ENCODE measurements around the gene LHX3.
"Not testable (repeated sequence)": the region's sequence is repeated elsewhere in the genome, so short reads cannot be mapped to it uniquely, and the experiment has no call there.

The LHX3 gene

DNA sequence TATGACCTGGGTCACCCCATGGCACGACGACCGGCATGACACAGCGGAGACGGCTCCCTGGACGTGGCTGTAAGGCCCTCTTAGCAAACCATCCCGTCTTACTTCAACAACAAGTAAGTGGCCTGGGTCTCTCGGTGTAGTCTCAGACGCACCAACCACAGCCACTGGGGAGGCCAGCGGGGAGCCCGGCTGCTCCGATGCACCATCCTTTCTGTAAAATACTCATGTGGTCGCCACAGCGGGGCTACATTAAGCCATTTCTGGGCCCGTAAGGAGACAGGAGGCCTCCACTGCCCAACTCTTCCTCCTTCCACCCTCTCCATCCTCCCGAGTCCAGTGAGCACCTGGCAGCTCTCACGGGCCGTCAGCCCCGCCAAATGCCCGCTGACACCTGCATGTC lies 36.0 kb upstream of the LHX3 start:
- no peak for DNase-seq

DNA sequence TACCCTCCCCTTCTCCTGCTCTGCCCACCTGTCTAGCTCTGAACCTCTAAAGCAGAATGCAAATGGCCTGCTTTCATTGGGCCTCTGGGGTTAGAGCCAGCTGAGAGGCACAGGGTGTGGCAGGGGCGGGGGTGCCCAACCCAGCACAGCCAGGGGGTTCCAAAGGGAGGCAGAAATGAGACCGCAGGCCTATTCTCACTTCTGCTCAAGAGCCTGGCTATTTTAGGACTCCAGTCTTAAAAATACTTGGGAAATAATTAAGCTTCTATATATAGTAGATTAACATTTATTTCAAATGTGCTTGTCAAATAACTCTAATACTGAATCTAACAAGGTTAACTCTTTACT lies 35.0 kb upstream of the LHX3 start:
- peak in 1 of 2 experiments; percentile 88 for DNase-seq

DNA sequence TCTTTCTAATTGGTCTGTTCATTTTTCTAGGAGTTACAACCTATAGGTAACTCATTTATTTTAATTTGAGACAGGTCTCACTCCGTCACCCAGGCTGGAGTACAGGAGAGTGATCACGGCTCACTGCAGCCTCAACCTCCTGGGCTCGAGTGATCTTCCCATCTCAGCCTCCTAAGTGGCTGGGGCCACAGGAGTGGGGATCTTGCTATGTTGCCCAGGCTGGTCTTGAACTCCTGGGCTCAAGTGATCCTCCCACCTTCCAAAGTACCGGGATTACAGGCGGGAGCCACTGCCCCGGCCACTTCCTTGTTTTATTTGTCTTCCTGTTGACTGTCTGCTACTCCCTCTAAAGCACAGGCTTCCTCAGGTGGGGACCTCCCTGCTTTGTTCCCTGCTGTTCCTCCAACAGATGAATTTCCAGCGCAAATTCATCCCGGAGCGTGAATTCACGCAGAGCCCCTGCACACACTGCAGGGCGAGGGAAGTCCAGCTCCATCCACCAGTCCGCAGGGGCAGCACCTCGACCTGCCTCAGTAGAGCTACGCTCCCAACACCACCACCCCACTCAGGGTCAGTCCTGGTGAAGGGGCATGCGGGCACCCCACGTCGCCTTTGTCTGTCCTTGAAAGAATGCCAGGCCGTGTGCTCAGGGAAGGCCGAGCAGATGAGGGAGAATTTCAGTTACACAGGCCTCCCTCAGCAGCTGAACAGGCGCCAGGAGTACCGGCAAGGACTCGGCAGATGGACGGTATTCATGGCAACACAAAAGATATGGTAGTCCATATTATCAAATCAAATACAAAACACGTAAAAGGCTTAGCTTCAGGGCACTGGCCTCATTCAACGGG lies 34.4 kb upstream of the LHX3 start:
- peak in 1 of 2 experiments; percentile 75 for DNase-seq

DNA sequence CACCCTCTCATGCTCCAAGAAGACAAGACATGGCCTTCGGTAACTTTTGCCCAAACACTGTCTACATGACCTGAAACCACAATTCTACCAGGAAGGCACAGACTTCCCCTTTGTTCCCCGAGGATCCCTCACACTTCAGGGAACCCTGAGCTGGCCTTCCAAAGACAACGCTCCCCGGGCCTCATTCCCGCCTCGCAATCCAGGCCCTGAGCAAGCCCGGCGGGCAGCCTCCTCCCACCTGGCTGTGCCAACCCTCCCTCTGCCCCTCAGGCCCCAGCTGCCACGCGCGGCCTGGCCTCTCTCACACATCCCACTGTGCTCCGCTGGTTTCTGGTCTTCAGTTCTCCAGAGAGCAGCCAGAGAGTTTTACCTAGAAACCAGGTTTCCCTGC lies 33.4 kb upstream of the LHX3 start:
- no peak for DNase-seq

DNA sequence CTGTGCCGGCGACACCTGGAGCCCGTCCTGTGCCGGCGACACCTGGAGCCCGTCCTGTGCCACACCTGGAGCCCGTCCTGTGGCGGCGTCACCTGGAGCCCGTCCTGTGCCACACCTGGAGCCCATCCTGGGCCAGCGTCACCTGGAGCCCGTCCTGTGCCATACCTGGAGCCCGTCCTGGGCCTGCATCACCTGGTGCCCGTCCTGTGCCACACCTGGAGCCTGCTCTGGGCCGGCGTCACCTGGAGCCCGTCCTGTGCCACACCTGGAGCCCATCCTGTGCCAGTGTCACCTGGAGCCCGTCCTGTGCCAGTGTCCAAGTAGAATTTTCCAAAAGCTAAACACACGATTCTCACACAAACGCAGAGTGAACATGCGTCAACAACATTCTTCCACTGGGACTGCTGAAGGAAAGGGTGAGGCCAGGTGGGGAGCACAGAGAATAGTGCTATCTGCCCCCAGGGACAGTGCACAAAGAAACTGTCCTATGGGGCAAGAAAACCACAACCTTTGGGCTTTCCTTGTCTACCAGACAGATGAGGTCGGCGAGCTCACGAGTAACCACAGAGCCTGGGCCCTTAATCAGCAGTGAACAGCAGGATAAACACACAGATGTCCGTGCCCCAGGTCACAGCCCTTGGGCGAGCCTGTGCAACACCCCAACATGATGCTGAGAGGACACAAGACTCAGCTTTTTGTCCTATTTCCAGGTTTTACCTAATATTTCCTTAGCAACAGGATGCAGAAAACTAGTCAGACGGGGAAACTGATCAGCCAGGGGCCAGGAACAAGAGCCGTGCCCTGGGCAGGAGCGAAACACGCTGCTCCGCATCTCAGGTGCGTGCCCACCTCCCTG lies 32.8 kb upstream of the LHX3 start:
- DNase-seq: no peak

DNA sequence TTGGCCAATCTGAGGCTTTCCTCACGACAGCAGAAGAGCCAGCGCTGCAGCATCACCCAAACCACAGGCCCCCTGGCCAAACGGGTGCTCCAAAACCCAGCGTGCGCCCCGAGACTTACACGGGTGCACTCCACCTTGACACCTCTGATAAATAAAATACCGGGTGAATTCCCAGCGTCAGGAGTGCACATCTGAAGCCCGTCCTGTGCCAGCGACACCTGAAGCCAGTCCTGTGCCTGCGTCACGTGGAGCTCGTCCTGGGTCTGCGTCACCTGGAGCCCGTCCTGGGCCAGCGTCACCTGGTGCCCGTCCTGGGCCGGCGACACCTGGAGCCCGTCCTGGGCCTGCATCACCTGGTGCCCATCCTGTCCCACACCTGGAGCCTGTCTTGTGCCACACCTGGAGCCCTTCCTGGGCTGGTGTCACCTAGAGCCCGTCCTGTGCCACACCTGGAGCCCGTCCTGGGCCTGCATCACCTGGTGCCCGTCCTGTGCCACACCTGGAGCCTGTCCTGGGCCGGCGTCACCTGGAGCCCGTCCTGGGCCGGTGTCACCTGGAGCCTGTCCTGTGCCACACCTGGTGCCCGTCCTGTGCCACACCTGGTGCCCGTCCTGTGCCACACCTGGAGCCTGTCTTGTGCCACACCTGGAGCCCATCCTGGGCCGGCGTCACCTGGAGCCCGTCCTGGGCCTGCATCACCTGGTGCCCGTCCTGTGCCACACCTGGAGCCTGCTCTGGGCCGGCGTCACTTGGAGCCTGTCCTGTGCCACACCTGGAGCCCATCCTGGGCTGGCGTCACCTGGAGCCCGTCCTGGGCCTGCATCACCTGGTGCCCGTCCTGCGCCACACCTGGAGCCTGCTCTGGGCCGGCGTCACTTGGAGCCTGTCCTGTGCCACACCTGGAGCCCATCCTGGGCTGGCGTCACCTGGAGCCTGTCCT lies 31.8 kb upstream of the LHX3 start:
- DNase-seq: not testable (repeated sequence)

DNA sequence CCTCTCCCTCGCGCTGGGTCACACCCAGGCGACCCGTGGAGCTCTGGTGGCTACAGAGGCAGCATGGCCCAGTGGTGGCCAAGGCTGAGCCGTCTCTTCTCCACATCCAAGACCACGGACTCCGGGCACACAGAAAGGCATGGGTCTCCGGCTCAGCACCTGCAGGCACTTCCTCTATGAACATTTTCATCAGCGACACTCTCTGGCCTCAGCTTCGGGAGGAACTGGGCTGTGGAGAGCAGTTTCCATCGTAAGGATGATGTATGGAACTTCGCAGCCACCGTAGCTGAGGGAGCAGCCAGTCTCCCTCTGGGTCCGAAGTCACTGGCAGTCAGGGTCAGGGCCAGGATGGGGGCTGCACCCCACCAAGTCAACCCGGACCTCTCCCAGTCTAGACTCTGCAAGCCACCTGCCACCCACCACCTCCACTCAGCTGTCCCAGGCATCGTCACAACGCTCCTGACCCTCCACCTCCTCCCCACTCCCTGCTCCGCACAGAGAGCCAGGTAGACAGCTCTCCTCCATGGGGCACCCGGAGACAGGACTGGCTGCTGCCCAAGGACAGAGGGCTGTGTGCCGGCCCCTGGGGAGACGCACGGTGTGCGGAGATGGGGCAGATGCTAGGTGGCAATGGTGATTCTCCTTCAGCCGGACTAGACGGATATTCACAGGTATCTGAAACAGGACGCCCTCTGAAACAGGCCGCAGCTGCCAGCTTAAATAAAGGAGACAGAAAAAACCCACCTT lies 31.0 kb upstream of the LHX3 start:
- DNase-seq: no peak

DNA sequence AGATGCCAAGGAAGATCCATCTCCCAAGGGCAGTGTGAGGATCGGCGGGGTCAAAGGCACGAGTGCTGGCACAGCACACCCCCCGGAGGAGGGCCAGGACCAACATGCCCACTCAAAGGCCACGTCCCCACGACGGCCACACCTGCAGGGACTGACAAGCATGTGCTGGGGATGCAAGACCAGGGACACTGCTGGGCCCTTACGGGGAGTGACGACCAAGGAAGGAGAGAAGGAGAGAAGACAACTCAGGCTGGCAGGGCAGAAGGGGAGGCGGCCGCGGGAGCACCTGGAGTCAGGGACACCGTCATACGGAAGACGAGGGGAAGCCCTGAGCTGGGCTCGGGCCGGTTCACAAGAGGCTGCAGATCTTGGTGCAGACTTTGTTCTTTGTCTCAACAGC lies 30.2 kb upstream of the LHX3 start:
- no peak for DNase-seq

DNA sequence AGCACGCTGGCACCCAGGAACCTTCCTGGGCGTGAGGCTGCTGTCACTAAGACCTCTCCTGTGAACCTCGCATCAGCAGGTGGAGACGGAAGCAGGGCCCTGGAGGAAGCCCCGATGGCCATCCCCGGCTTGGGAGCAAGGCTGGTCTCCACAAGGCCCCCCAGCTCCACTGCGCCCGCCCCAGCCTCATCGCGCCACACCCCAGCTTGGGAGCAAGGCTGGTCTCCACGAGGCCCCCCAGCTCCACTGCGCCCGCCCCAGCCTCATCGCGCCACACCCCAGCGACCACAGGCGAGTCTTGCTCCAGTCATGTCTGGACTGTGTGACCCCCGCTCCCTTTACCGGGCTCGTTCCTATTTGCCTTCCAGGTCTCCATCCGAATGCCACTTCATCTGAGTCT lies 29.7 kb upstream of the LHX3 start:
- DNase-seq: no peak

DNA sequence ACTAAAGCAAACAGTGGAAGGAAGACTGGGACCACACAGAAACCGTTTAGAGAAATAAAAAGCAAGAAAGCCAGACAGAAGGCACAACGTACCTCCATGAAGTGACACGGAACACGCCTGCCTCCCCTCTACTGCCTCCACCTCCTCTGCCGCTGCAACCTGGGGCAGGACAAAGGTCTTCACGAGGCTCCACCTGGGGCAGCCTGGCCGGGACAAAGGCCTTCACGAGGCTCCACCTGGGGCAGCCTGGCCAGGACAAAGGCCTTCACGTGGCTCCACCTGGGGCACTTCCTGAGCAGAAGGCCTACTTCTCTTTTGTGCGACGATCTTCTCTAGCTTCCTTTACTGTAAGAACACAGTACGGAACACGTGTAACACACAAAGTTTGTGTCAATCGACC lies 28.9 kb upstream of the LHX3 start:
- DNase-seq: no peak

DNA sequence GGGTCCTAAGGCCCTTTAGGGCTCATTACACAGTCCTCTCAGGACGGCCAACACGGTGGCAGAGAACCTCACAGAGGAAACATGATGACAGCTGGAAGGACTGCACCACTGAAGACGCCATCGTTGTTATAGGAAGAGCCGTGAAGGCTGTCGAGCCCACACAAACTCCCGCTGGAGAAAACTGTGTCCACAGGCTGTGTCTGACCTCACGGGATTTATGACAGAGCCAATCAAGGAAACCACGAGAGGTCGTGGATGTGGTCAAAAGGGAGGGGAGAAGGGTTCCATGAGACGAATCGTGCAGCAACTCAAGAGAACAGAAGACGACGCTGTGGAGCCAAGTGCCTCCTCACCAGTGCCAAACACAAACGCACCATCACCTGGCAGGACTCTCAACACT lies 28.5 kb upstream of the LHX3 start:
- no peak for DNase-seq

DNA sequence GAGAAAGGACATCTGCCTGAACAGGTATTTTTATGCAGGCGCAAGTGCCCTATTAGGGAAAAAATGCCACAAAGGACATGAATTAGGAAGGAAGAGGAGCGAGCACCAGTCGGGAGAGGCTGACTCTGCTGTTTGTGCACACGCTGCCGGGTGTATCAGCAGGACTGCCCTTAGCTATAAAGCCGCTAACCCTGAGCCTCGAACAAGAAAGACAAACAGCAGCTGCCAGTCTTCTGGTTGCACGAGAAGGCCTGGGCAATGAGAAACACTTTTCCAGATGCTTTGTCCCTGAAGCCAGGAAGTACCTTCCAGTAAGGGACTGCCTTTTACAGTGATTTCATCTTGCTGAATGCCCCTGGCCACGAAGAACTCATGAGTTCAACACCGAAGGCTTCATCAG lies 28.0 kb upstream of the LHX3 start:
- DNase-seq: no peak

DNA sequence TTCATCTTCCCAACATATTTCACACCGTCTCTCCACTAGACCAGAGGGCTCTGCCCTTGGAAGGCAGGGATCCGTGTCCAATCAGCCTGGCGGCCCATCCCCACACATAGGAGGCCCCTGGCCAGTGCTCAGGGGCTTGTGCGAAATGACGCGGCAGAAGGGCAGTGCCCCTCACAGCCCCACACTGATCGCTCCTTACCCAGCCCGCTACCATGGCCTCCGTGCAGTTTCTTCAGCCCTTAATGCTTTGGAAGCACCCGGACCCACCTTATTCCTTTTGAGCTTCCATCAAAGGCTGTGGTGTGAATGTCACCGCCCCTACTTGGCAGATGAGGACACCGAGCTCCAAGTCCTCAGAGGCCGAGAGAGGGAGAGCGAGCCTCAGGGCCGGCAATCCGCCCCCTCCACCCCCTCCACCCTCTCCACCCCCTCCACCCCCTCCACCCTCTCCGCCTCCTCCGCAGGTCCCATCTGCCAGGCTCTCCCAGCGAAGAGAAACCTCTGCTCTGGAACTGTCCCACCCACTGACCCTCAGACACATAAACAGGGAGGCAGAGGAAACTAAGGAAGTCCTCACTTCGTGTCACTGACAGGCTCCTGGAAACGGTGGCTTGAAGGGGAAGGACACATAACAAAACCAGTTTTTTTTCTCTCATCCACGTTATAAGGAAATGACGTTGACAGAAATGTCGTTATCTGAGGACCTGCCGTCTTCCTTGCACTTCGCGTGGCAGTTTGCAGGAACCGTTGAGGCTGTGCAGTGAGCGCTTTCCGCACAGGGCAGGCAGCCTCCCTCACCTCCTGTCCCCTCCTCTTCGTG lies 26.8 kb upstream of the LHX3 start:
- DNase-seq: no peak

DNA sequence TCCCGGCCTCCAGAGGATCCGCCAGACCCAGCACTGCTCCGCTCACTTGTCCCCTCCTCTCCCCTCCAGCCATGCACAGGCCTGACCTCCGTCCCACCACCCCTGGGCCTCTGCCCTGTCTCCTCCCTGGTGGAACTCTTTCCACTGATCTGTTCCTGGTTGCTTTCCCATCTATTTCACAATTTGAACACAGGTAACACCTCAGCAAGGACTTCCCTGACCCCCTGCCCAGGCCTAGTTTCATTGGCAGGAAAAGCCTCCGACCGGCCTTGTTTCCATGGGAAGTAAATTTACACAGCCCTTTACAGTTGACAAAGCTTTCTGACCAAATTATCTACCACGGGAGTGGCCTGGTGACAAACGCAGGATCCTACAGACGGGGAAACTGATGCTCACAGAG lies 25.8 kb upstream of the LHX3 start:
- DNase-seq: no peak

DNA sequence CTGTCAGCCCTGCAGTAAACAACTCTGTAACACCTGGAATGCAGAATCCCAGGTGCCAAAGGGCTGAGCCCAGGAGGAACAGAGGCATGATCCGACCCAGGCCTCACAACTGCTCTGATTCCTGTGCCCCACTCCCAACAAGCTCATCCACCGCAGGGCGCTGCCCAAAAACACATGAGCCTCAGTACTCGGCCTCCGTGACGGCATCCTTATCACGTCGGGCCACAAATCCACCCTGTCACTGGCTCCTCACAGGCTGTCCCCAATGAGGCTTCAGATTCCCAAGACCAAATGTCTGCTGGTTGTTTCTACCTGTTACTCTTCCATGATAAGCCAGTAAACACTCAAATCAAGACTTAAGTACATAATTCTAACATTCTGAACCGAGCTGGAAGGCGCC lies 25.4 kb upstream of the LHX3 start:
- DNase-seq: no peak

DNA sequence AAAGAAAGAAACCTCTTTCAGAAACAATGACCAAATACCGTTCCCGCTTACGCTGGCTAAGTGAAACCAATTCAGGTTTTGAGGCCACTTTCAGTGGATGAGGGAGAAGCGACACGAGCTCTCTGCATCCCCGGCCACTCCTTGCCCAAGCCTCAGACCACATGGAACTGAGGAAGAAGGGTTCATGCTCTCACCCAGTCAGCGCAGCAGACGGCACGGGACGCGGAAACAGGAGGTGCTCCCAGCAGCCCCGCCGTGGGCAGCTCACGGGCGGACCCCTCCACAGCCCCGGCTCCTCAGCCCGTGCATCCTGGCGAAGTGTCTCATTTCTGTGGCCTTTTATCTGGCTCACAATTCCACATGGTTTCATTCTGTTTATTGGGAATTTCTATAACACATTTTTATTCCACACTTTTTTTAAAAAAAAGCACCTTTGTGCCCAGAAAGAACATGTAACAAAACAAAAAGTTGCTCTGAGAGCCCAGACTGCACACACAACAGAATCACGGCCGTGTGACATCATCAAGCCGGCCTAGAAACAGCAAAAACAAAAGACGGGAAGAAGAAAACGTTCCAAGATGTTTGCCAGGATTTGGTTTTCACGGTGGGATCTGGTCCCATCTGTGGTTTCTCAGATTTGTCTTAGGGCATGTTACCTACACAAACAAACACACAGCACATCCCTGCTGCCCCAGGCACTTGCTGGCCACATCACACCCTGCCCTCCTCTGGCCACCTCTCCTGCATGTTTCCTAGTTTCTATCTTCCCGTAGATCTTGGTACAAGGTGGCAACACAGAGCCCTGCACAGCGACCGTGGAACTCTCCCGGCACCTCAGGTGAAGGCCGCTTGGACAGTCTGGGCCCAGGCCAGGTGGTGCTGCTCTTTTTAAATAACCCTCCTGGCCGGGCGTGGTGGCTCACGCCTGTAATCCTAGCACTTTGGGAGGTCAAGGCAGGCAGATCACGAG lies 24.5 kb upstream of the LHX3 start:
- no peak for DNase-seq

DNA sequence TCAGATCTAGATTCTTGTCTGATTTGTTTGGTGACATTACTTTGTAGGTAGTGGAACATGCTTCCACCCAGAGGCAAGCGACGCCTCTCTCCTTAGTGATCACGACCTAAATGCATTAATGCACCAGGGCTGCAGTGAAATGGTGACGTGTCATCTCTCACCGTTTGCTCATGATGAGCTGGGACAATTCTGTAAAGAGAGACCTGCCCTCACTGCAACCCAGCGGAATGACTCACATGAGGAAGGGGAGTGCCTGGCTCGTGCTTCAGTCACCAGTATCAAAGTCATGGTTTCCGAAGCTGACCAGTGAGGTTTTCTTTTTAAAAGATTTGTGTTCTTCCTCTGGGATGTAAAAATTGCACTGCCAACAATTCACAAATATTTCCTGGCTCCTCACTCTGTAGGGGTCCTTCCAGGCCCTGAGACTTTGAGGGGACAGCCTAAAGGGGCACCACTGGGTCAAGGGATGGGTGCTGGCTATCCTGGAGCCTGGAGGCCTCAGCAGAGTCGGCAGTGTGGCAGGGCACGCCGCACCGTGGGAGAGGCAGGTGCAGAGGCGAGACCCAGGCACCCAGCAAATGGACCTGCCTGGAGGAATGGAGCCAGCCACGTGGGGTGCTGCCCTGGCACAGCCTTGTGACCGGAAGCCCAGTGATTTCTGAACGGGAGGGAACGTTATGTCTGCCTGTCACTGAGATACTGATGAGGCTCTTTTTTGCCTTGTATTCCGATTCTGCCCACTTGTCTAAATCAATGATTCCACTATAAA lies 23.4 kb upstream of the LHX3 start:
- no peak for DNase-seq

DNA sequence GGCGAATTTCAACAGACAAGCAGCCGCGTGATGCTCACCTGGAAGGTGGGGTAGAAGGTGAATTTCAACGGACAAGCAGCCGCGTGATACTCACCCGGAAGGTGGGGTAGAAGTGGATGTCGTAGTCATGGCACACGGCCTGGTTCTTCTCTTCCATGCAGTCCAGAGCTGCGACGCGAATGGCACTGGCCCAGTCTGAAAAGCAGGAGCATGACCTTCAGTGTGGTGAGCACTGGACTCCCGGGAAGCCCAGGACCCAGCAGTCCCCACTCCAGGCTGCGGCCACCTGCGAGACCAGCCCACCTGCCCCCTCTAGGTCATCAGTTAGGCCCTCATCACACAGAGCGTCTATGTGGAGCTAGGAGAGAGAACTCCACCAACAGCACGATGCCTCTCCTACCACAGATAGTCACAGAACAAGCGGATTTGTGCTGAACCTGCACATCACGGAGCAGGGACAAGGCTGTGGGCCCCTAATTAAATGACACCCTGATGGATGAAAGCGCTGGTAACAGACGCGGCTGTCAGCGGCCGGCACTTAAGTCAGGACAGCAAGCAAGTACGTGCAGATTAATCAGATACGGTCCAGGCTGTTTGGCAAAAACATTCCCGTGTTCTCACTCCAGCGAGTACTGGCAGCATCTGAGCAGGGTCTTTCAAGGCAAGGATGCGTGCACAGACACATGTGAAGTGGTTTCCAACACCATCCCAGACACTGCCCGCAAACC lies 21.9 kb upstream of the LHX3 start:
- no peak for DNase-seq

Data from NCI-H526 (cell line).